Thyroid gland (tissue), 4 donors: ENCODE measurements around the gene AGAP2. TPM values are rescaled to one million over a fixed set of nuclear protein-coding genes. Genes with fewer than 3 reads are reported as not detected.

ENCODE experiments used
- DNase-seq, 2 donors: peaks; one replicate each; pipeline ENCODE4 v3.0.0-alpha.2; 2019
- H3K27ac ChIP-seq, 3 donors: fragments of 200-600 bp; sonication (generic); 1 replicate in 2 of 3; 2 replicates in 1 of 3; pipeline ENCODE4 v1.5.1; 2016 to 2019; ENCODE audit warnings: mild to moderate bottlenecking in 1 of 3, moderate library complexity in 1 of 3
- H3K27me3 ChIP-seq: fragments of 200-600 bp; sonication (generic); one replicate; pipeline ENCODE4 v1.5.1; 2019
- H3K36me3 ChIP-seq, 2 donors: fragments of 200-600 bp; sonication (generic); one replicate each; pipeline ENCODE4 v1.5.1; 2016 to 2019
- H3K4me1 ChIP-seq, 2 donors: fragments of 200-600 bp; sonication (generic); one replicate each; pipeline ENCODE4 v1.5.1; 2017 to 2019
- H3K4me3 ChIP-seq, 3 donors: fragments of 200-600 bp; sonication (generic); replicated peaks in 1 of 3; 1 replicate in 2 of 3; 2 replicates in 1 of 3; pipeline ENCODE4 v1.5.1; 2016; ENCODE audit warnings: mild to moderate bottlenecking in 1 of 3
- H3K9me3 ChIP-seq: fragments of 200-600 bp; sonication (generic); one replicate; pipeline ENCODE4 v1.5.1; 2017
- POLR2A ChIP-seq, 2 donors: fragments of 450-650 bp; IDR thresholded peaks; one replicate each; pipeline ENCODE4 v1.6.1; 2017; ENCODE audit warnings: antibody characterized with exemption in 2 of 2, mild to moderate bottlenecking in 2 of 2, moderate library complexity in 1 of 2
- WGBS, 2 donors: methylation state at CpG; one replicate each; pipeline ENCODE4 v1.1.5; 2017; 5-methylcytosine and 5-hydroxymethylcytosine counted together
- intact Hi-C: fragments of 100-400 bp; cut with DNase I; formaldehyde crosslinking; loops from one replicate; pipeline ENCODE4 v1.15.1; 2023
- total RNA-seq, 4 donors: library from RNA; depleted of rRNA; stranded (reverse); fragments of >200 nt; gene quantifications; one replicate each; pipeline ENCODE4 v1.2.3, GENCODE V29; 2016
- TF ChIP-seq, protein P1 (sequence below), 6 experiments: fragments of 200-600 bp in 3 of 6; fragments of 450-650 bp in 3 of 6; sonication (generic) in 3 of 6; IDR thresholded peaks; one replicate each; pipeline ENCODE4 v1.5.1; 2016 to 2019; ENCODE audit warnings: antibody characterized with exemption in 6 of 6, mild to moderate bottlenecking in 2 of 6, inconsistent platforms in 1 of 6, moderate library complexity in 1 of 6

AGAP2 gene
- total RNA-seq, 4 donors from 2014 or later, result 0.45 to 1.3 (median 0.80) TPM

DNA sequence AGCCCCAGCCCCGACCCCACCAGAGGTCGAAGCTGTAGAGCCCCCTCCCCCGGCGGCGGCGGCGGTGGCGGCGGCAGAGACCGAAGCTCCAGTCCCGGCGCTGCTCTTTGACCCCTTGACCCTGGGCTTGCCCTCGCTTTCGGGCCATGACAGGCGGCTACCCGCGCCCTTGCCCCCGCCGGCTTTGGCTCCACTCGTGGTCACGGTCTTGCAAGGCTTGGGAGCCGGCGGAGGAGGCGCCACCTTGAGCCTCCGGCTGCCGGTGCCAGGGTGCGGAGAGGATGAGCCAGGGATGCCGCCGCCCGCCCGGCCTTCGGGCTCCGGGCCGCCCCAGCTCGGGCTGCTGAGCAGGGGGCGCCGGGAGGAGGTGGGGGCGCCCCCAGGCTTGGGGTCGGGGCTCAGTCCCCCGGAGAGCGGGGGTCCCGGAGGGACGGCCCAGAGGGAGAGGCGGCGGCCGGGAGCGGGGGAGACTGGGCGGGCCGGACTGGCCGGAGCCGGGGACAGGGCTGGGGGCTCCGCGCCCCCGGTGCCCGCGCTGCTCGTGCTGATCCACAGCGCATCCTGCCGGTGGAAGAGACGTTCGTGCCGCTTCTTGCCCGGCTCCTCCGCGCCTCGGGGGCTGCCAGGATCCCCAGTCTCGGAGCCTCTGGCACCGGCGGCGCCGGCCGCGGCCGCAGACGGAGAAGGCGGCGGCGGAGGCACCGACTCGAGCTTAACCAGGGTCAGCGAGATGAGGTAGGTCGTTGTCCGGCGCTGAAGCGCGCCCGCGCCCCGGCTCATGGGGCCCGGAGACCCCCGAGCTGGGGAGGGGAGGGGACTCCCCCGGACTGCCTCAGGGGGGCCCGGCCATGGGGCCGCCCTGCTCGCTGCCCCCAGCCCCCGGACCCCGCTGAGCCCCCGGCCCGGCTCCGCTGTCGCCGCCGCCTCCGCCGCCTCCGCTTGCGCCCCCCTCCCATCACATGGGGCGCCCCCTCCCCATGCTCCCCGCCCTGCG is 778 bp downstream of the AGAP2 start:
- peak overlapping the region in 1 of 3 donors; percentile 29 for H3K4me3 ChIP-seq
- no peaks in the 10 kb centered on the region for H3K36me3 ChIP-seq
- TF ChIP-seq POLR2A (IDR thresholded peaks at IDR 0.05), result no peak
- TF ChIP-seq, protein P1, sequence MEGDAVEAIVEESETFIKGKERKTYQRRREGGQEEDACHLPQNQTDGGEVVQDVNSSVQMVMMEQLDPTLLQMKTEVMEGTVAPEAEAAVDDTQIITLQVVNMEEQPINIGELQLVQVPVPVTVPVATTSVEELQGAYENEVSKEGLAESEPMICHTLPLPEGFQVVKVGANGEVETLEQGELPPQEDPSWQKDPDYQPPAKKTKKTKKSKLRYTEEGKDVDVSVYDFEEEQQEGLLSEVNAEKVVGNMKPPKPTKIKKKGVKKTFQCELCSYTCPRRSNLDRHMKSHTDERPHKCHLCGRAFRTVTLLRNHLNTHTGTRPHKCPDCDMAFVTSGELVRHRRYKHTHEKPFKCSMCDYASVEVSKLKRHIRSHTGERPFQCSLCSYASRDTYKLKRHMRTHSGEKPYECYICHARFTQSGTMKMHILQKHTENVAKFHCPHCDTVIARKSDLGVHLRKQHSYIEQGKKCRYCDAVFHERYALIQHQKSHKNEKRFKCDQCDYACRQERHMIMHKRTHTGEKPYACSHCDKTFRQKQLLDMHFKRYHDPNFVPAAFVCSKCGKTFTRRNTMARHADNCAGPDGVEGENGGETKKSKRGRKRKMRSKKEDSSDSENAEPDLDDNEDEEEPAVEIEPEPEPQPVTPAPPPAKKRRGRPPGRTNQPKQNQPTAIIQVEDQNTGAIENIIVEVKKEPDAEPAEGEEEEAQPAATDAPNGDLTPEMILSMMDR (IDR thresholded peaks at IDR 0.05), result peak in 1 of 6 experiments; percentile 33
- no peak for DNase-seq
- H3K4me1 ChIP-seq, result peaks cover 11 to 36% of the 10 kb centered on the region in 2 donors
- no peak overlapping the region for H3K27ac ChIP-seq
- H3K9me3 ChIP-seq, result no peaks in the 10 kb centered on the region
- H3K27me3 ChIP-seq, result peaks cover 40% of the 10 kb centered on the region
- 0 to 28% methylated on average over 4 of the region's 110 CpGs for WGBS, 2 donors
- intact Hi-C loops, result no loop called here

DNA sequence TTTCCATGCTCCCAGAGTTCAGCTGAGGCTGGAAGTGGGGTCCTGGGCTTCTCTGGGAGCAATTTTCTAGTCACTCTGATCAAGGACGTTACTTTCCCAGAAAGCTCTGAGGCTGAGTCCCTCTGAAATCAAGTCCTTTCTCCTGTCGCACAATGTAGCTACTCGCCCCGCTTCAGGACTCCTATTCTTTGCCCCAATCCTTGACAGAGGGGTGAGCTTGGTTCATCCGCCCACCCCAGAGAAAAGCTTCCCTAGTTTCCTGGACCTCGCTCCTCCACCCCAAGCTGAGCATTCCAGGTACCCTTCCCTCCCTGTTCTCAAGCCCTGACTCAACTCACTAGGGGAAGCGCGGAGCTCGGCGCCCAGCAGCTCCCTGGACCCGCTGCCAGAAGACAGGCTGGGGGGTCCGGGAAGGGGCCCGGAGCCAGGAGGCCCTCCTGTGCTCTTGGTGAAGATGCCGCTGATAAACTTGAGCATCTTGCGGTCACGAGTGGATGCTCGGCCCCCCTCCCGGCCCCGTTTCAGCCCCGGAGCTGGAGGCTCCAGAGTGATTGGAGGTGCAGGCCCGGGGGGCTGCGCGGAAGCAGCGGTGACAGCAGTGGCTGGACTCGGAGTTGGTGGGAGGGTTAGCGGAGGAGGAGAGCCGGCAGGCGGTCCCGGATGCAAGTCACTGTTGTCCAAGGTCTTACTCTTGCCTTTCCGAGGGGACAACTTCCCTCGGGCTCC is 1.6 kb downstream of the AGAP2 start:
- WGBS, 2 donors, result 4 to 29% methylated on average over 22 to 29 of the region's 31 CpGs
- no peak overlapping the region for H3K4me3 ChIP-seq

DNA sequence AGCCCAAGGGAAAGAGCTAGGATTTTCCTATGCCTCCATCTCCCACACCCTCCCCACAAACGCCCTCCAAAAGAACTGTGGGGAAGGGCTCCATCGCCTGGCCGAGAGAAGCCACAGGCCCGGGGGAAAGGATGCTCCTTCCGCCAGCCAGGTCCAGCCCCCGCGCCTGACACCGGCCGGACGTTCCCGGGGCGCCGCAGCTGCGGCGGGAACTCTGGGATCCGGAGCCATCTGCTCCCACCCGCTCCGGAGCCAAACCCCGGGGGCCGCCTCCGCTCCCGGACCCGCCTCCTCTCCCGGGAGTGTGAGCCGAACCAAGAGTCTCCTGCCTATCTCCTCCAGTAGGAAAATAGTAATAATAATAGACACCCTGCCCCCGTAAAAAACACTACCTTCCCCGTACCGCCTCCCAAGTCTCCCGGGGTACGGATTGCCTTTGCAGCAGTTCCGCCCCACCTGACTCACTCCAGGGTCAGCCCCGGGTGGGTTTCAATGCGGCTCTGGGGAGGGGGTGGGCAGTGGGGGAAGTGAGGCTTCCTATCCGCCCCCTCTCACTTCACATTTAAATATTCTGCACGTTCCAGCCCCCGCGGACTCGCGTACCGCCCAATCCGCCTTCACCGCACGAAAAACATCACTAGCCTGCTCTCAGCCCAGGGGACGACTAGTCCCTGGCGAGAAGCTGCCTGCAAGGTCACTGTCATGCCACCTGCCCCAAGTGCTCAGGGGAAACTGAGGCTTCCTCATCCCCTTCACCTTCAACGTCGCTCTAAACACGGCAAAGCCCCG is 2.4 kb downstream of the AGAP2 start:
- TF ChIP-seq POLR2A (IDR thresholded peaks at IDR 0.05), result no peak
- TF ChIP-seq, protein P1 (IDR thresholded peaks at IDR 0.05), result peak in 1 of 6 experiments; percentile 8
- no peak overlapping the region for H3K27ac ChIP-seq
- H3K27me3 ChIP-seq, result peaks cover 40% of the 10 kb centered on the region
- H3K36me3 ChIP-seq, result no peaks in the 10 kb centered on the region
- WGBS, 2 donors, result 13 to 15% methylated on average over 36 to 42 of the region's 49 CpGs
- no peak overlapping the region for H3K4me3 ChIP-seq
- DNase-seq, result no peak
- no peaks in the 10 kb centered on the region for H3K9me3 ChIP-seq
- H3K4me1 ChIP-seq, result peaks cover 11 to 36% of the 10 kb centered on the region in 2 donors
- intact Hi-C loops, result no loop called here

More for the DNA sequence above, 1.6 kb downstream of the AGAP2 start:
- no peak for TF ChIP-seq POLR2A (IDR thresholded peaks at IDR 0.05)
- TF ChIP-seq, protein P1 (IDR thresholded peaks at IDR 0.05), result no peak
- Histone ChIP-seq H3K9me3 (no peaks in the 10 kb centered on the region), H3K27ac (no peak overlapping the region), H3K4me1 (peaks cover 11 to 36% of the 10 kb centered on the region in 2 donors), H3K36me3 (no peaks in the 10 kb centered on the region), H3K27me3 (peaks cover 40% of the 10 kb centered on the region)
- no peak for DNase-seq
- intact Hi-C loops, result no loop called here

DNA sequence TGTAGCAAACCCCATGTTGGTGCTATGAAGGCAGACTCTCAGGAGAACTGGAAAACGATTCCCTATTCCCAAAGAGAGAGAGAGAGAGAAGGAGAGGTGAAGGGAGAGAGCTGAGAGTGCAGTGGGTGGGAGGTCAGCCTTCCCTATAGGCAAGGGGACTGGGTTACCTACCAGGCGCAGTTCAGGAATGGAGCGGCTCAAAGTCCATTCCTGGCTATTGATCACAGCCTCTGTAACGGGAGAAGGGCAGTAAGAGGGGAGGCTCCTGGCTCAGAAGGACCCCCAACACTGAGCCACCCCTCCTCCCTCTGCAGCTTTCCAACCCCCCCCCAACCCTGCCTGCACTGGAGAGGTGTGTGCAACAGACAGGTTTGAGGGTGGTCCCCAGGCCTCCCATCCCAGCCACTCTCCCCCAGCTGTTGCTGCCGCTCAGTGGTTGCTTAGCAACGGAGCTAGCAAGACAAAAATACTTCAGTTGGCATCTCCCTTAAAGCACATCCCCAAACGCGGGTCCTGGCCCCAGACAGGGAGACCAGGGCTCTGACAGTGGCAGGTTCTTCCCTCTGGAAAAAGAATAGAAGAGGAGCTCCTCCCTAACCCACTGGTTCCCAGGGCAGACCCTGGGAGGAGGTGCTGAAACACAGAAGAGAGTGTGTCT is 3.2 kb downstream of the AGAP2 start:
- no peak overlapping the region for H3K4me3 ChIP-seq
- H3K9me3 ChIP-seq, result no peaks in the 10 kb centered on the region
- peaks cover 40% of the 10 kb centered on the region for H3K27me3 ChIP-seq
- TF ChIP-seq, protein P1 (IDR thresholded peaks at IDR 0.05), result no peak
- no peak for TF ChIP-seq POLR2A (IDR thresholded peaks at IDR 0.05)
- 10 to 42% methylated on average over 4 to 8 of the region's 8 CpGs for WGBS, 2 donors
- intact Hi-C loops, result no loop called here
- DNase-seq, result no peak
- peaks cover 11 to 36% of the 10 kb centered on the region in 2 donors for H3K4me1 ChIP-seq
- H3K27ac ChIP-seq, result no peak overlapping the region
- H3K36me3 ChIP-seq, result no peaks in the 10 kb centered on the region
